Ovary (tissue), 3 donors: Measurements from ENCODE around the gene EIF3A.

Source experiments
- CTCF ChIP-seq, 3 donors: fragments of 450-650 bp in 2 of 3; fragments of 200-600 bp in 1 of 3; IDR thresholded peaks; one replicate each; pipeline versions ENCODE4 v1.5.1 to v1.8.0; 2016 to 2022; ENCODE audit warnings: antibody characterized with exemption in 3 of 3, mild to moderate bottlenecking in 1 of 3
- POLR2A ChIP-seq: fragments of 450-650 bp; IDR thresholded peaks from one replicate; pipeline ENCODE4 v1.6.1; 2017; ENCODE audit warnings: antibody characterized with exemption, mild to moderate bottlenecking, moderate library complexity
- donor health status: DM: no; HTN: no; CAD: no.

- TF ChIP-seq POLR2A (no peak), CTCF (IDR thresholded peaks at IDR 0.05) (no peak)
These were observed 95.0 kb downstream of the EIF3A start for GRCh38 chr10:118985576-118985975.
